ENCODE results near the gene VDR.
A peak's percentile ranks its signal among the peaks of the same experiment; 100 is the strongest.
"Not testable (repeated sequence)": the region's sequence is repeated elsewhere in the genome, so short reads cannot be mapped to it uniquely, and the experiment has no call there.

VDR gene

GRCh38 chr12:47814539-47815170 lies 90.1 kb downstream of the VDR start:
- no peak overlapping the region for H3K4me3 ChIP-seq (ENCODE audit: low read depth, low read length)
- TF ChIP-seq, protein P1, sequence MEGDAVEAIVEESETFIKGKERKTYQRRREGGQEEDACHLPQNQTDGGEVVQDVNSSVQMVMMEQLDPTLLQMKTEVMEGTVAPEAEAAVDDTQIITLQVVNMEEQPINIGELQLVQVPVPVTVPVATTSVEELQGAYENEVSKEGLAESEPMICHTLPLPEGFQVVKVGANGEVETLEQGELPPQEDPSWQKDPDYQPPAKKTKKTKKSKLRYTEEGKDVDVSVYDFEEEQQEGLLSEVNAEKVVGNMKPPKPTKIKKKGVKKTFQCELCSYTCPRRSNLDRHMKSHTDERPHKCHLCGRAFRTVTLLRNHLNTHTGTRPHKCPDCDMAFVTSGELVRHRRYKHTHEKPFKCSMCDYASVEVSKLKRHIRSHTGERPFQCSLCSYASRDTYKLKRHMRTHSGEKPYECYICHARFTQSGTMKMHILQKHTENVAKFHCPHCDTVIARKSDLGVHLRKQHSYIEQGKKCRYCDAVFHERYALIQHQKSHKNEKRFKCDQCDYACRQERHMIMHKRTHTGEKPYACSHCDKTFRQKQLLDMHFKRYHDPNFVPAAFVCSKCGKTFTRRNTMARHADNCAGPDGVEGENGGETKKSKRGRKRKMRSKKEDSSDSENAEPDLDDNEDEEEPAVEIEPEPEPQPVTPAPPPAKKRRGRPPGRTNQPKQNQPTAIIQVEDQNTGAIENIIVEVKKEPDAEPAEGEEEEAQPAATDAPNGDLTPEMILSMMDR (IDR thresholded peaks at IDR 0.05; ENCODE audit: low read depth, low read length, missing control alignments): no peak

GRCh38 chr12:47813511-47814196 lies 91.1 kb downstream of the VDR start:
- no peak for DNase-seq (ENCODE audit: low read depth)
- peak overlapping the region; percentile 46 for H3K4me3 ChIP-seq (ENCODE audit: low read depth, low read length)
- TF ChIP-seq, protein P1 (IDR thresholded peaks at IDR 0.05; ENCODE audit: low read depth, low read length, missing control alignments): no peak

More at GRCh38 chr12:47814539-47815170, 90.1 kb downstream of the VDR start:
- DNase-seq (ENCODE audit: low read depth): no peak

DNA sequence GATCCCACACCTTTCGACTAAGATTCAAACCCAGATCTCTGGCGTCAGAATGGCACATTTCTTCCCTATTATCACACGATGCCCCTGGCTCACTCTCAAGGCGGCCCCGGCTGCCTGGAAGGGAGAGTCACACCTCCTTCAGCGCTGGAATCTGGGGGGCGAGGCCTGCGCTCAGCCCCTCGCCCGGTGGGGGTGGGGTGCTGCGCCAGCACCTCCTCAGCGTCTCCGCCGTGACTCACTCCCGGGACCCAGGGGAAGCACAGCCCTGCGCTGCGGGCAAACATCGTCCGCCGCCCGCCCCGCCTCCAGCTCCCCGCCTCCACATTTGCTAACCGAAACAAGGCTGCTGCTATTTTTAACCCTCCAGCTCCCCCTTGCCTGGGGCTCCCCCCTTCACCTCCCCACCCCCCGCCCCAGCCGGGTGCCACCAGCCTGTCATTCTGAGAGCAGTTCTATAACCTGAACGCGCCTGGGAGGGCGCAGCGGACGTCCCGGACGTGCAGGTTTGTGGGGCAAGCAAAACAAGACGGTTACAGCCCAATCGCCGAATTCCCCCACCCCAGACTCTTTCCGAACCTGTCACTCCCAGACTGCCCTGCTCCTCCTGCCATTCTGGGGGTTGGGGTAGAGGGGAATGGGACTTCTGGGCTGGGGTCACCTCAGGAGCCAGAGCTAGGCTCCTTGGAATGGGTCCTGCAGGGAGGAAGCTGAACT lies 91.8 kb downstream of the VDR start:
- H3K4me3 ChIP-seq (ENCODE audit: low read depth, low read length): peak overlapping the region; percentile 46
- DNase-seq (ENCODE audit: low read depth): peak; percentile 88
- TF ChIP-seq, protein P1 (IDR thresholded peaks at IDR 0.05; ENCODE audit: low read depth, low read length, missing control alignments): peak; percentile 3

DNA sequence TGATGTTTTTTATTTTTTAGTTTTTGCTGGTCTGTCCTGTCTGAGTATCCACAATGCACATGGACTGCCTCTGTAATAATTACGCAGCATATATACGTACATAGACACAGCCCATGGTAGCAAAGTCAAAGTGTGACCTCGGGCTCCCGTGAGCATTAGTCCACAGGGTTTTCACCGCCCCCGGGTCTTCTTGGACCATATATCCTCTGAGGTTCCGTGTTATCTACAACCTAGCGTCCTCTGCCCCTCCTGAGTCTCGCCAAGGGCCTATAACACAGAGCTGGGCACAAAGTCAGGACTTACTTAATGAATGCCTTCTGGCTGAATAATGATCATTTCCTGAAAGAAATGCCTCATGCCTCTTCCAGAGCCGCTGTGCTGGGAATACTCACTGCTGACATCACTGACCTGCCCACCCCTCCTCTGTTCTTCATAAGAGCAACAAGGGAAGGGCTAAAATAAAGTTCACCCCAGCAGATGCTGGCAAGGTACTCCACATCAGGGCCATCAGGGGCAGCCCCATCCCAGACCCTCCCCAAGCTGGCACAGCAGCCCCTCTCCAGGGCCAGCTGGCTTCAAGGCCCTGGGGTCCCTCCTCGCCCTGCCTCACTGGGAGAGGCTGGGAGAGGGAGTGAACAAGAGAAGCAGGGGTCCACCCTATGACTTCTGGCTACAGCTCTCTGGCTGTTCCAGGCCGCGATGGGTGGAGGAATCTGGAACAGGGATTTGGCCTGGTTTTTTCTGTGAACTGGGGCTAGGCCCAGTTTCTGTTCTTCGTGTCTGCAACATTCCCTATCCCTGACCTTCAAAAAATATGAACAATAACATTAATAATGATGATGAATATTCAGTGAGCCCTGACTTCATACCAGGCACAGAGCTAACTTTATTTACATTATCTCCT lies 93.0 kb downstream of the VDR start:
- DNase-seq (ENCODE audit: low read depth): no peak
- H3K4me3 ChIP-seq (ENCODE audit: low read depth, low read length): peak overlapping the region; percentile 43; the same call in 1 of the 2 replicates
- TF ChIP-seq, protein P1 (IDR thresholded peaks at IDR 0.05; ENCODE audit: low read depth, low read length, missing control alignments): no peak

DNA sequence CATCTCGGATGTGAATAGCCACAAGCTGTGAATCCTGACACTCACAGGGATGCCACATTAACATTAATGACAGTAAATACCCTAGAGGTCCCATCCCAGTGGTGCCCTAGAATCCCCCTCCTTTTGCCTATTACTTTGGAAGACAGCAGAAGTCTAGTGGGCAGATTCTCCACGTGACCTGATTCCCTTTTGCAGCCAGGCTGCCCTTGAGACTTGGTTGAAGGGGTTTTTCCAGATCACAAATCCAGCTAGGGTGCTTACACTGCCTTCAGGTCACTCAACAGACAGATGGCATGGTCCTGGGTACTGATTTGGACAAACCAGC lies 93.8 kb downstream of the VDR start:
- no peak overlapping the region for H3K4me3 ChIP-seq (ENCODE audit: low read depth, low read length)
- DNase-seq (ENCODE audit: low read depth): no peak

DNA sequence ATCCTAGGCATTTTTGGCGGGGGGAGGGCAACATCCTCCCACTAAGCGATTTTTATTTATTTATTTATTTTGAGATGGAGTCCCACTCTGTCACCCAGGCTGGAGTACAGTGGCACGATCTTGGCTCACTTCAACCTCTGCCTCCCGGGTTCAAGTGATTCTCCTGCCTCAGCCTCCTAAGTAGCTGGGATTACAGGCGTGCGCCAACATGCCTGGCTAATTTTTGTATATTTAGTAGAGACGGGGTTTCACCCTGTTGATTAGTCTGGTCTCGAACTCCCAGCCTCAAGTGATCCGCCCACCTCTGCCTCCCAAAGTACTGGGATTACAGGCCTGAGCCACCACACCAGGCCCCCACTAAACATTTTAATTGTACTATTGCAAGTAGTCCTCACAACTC lies 95.3 kb downstream of the VDR start:
- DNase-seq (ENCODE audit: low read depth); H3K4me3 ChIP-seq (ENCODE audit: low read depth, low read length): not testable (repeated sequence)

More for the DNA sequence above, 93.8 kb downstream of the VDR start:
- TF ChIP-seq, protein P1 (IDR thresholded peaks at IDR 0.05; ENCODE audit: low read depth, low read length, missing control alignments): no peak
